Type B pancreatic cell (in vitro differentiated cells): ENCODE data around the gene GNB3. TPM values are rescaled to one million over a fixed set of nuclear protein-coding genes. Genes with fewer than 3 reads are reported as not detected.
A peak's percentile ranks its signal among the peaks of the same experiment; 100 is the strongest.

Source experiments
- DNase-seq: peaks from one replicate; pipeline ENCODE4 v3.0.0; 2021; ENCODE audit warnings: mixed read lengths; ENCODE audit not compliant: unreplicated experiment; ENCODE audit errors: extremely low spot score
- H3K27ac Mint-ChIP-seq: 2 replicates; pipeline ENCODE4 v1.8.0; 2021; ENCODE audit warnings: mild to moderate bottlenecking, mixed read lengths
- H3K27me3 Mint-ChIP-seq: 2 replicates; pipeline ENCODE4 v1.8.0; 2021; ENCODE audit warnings: mixed read lengths
- H3K36me3 Mint-ChIP-seq: 2 replicates; pipeline ENCODE4 v1.8.0; 2021; ENCODE audit warnings: mixed read lengths
- H3K4me1 Mint-ChIP-seq: one replicate; pipeline ENCODE4 v1.8.0; 2021; ENCODE audit warnings: mixed read lengths; ENCODE audit not compliant: unreplicated experiment
- H3K4me3 Mint-ChIP-seq: 2 replicates; pipeline ENCODE4 v1.8.0; 2021; ENCODE audit warnings: mild to moderate bottlenecking, mixed read lengths
- H3K9me3 Mint-ChIP-seq: 2 replicates; pipeline ENCODE4 v1.8.0; 2021; ENCODE audit warnings: mixed read lengths
- total RNA-seq: library from RNA; stranded (reverse); gene quantifications from 2 replicates; pipeline ENCODE4 v1.2.1, GENCODE V29; 2021; ENCODE audit warnings: low replicate concordance
- TF ChIP-seq, protein P1 (sequence below): fragments of 200-600 bp; sonication (generic); conservative IDR thresholded peaks from 2 replicates; pipeline ENCODE4 v1.5.0; 2021; ENCODE audit warnings: antibody characterized with exemption, mild to moderate bottlenecking

GNB3 gene
- total RNA-seq, 1 donor from 2014 or later, result 25.2 TPM

GRCh38 chr12:6827437-6827911, 13.3 kb upstream of the GNB3 start:
- Mint-ChIP-seq H3K4me3 (peak overlapping the region; percentile 90), H3K4me1 (peaks cover 28% of the 10 kb centered on the region), H3K36me3 (peaks cover 13% of the 10 kb centered on the region), H3K27me3 (peaks cover 40% of the 10 kb centered on the region), H3K9me3 (no peaks in the 10 kb centered on the region), H3K27ac (peak overlapping the region; percentile 79)
- DNase-seq, result no peak
- TF ChIP-seq, protein P1, sequence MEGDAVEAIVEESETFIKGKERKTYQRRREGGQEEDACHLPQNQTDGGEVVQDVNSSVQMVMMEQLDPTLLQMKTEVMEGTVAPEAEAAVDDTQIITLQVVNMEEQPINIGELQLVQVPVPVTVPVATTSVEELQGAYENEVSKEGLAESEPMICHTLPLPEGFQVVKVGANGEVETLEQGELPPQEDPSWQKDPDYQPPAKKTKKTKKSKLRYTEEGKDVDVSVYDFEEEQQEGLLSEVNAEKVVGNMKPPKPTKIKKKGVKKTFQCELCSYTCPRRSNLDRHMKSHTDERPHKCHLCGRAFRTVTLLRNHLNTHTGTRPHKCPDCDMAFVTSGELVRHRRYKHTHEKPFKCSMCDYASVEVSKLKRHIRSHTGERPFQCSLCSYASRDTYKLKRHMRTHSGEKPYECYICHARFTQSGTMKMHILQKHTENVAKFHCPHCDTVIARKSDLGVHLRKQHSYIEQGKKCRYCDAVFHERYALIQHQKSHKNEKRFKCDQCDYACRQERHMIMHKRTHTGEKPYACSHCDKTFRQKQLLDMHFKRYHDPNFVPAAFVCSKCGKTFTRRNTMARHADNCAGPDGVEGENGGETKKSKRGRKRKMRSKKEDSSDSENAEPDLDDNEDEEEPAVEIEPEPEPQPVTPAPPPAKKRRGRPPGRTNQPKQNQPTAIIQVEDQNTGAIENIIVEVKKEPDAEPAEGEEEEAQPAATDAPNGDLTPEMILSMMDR, result no peak

DNA sequence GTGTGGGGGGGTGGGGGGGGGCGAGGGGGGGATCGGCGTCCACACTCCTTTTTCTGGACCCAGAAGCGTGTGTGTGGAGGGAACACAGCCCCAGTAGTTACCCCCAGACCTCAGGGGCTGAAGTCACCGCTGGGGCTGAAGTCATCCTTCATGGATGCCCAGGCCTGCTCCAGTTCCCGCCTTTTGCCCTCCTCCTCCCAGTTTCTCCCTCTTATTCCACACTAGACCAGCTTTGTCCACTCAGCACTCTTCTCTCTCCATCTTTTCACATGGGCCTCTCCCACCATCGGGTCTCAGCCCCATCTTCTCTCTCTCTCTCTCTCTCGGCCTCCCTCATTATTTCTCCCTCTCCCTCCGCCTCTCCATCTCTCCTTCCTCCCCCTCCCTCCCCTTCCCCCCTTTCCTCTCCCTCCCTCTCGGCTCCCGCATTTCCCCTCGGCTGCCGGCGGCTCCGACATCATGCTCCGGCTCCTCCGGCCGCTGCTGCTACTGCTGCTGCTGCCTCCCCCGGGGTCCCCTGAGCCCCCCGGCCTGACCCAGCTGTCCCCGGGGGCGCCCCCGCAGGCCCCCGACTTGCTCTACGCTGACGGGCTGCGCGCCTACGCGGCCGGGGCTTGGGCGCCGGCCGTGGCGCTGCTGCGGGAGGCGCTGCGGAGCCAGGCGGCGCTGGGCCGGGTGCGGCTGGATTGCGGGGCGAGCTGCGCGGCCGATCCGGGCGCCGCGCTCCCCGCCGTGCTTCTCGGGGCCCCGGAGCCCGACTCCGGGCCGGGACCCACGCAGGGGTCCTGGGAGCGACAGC, 12.5 kb upstream of the GNB3 start, which contains the start of gene P3H3:
Gene P3H3, plus strand, starts transcription at position 426 of the 799 bp plus-strand sequence. Its CDS starts 34 bp downstream, at position 460.
- H3K4me1 Mint-ChIP-seq, result peaks cover 22% of the 10 kb centered on the region
- H3K27ac Mint-ChIP-seq, result peak within 1 kb of the TSS; percentile 90
- H3K36me3 Mint-ChIP-seq, result peaks cover 13% of the 10 kb centered on the region
- no peaks in the 10 kb centered on the region for H3K9me3 Mint-ChIP-seq
- peaks cover 33% of the 10 kb centered on the region for H3K27me3 Mint-ChIP-seq
- H3K4me3 Mint-ChIP-seq, result peak within 1 kb of the TSS; percentile 98
- no peak for DNase-seq
- TF ChIP-seq, protein P1, result peak; percentile 16

GRCh38 chr12:6828781-6829535, 11.8 kb upstream of the GNB3 start:
- Mint-ChIP-seq H3K4me1 (peaks cover 20% of the 10 kb centered on the region), H3K36me3 (peaks cover 13% of the 10 kb centered on the region), H3K27ac (peak overlapping the region; percentile 90), H3K27me3 (peaks cover 31% of the 10 kb centered on the region), H3K4me3 (peak overlapping the region; percentile 98), H3K9me3 (no peaks in the 10 kb centered on the region)
- TF ChIP-seq, protein P1, result no peak
- DNase-seq, result no peak

- no peaks in the 10 kb centered on the region for H3K9me3 Mint-ChIP-seq
- peaks cover 20% of the 10 kb centered on the region for H3K4me1 Mint-ChIP-seq
- DNase-seq, result no peak
- H3K27ac Mint-ChIP-seq, result peak overlapping the region; percentile 90
- TF ChIP-seq, protein P1, result peak; percentile 47
- peaks cover 26% of the 10 kb centered on the region for H3K27me3 Mint-ChIP-seq
- peak overlapping the region; percentile 98 for H3K4me3 Mint-ChIP-seq
- H3K36me3 Mint-ChIP-seq, result peaks cover 17% of the 10 kb centered on the region
Measured at GRCh38 chr12:6829536-6830220, 11.0 kb upstream of the GNB3 start.

- DNase-seq, result no peak
- Mint-ChIP-seq H3K27ac (no peak overlapping the region), H3K36me3 (peaks cover 19% of the 10 kb centered on the region), H3K27me3 (peaks cover 19% of the 10 kb centered on the region), H3K9me3 (no peaks in the 10 kb centered on the region), H3K4me3 (peak overlapping the region; percentile 98), H3K4me1 (peaks cover 14% of the 10 kb centered on the region)
- TF ChIP-seq, protein P1, result no peak
Measured at GRCh38 chr12:6830286-6830890, 10.3 kb upstream of the GNB3 start.
